ENCODE measurements around the gene YJEFN3.

Gene YJEFN3

GRCh38 chr19:19579533-19580361, 51.0 kb downstream of the YJEFN3 start:
- no peak for DNase-seq (ENCODE audit: low read depth in 1 of 2, low spot score in 1 of 2)

GRCh38 chr19:19580418-19580817, 51.7 kb downstream of the YJEFN3 start:
- DNase-seq (ENCODE audit: low read depth in 1 of 2, low spot score in 1 of 2) = no peak

- DNase-seq (ENCODE audit: low read depth in 1 of 2, low spot score in 1 of 2) = no peak
Observed at GRCh38 chr19:19581391-19581790, 52.7 kb downstream of the YJEFN3 start.

GRCh38 chr19:19582471-19582870, 53.8 kb downstream of the YJEFN3 start:
- no peak for DNase-seq (ENCODE audit: low read depth in 1 of 2, low spot score in 1 of 2)

- no peak for DNase-seq (ENCODE audit: low read depth in 1 of 2, low spot score in 1 of 2)
Observed at GRCh38 chr19:19584356-19584755, 55.6 kb downstream of the YJEFN3 start.

Measured in activated T-helper 1 cell treated with anti-CD3 and anti-CD28 coated beads, Interleukin-2, amount 50 U/mL, for 16 hours (primary cell).